Measurements from ENCODE around the gene ZNF516. TPM values are rescaled to one million over a fixed set of nuclear protein-coding genes. Genes with fewer than 3 reads are reported as not detected.

ZNF516 gene
- total and polyA plus RNA-seq, 2 of the 4 experiments (the other 2 are of a cell fraction), result 7.9 to 16.9 TPM

DNA sequence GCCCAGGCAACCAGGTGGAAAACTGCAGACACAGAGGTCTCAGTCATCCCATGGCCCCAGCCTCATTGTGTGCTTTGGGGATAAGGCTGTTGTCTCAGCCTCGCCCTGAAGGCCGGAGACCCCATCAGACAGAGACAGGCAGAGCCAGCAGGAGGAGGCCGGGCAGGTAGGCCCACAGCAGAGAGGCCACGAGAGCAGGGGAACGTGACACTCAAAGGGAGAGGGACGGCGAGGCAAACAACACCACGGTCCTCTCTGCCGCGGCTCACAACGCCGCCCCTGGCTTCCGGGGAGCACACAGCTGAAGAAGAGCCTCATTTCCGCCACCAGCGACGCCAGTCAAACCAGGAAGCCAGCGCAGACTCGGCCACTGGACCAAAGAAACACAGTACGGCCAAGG, 103.3 kb downstream of the ZNF516 start:
- no peak overlapping the region for H3K4ac ChIP-seq (ENCODE audit: low read depth, low read length)
- ChIA-PET CTCF (no interaction called here), POLR2A (ENCODE audit: unreplicated experiment) (no interaction called here)
- intact Hi-C loops (cut with micrococcal nuclease), result no loop called here
- H4K8ac ChIP-seq (ENCODE audit: low read depth in 2 of 2, low read length in 2 of 2), result no peak overlapping the region
- H4K20me1 ChIP-seq (ENCODE audit: insufficient read depth, low read length), result peaks cover 81% of the 10 kb centered on the region
- dilution Hi-C loops (cut with HindIII; ENCODE audit: low sequenced_read_pairs, unreplicated experiment), result no loop called here
- H3K9ac ChIP-seq (ENCODE audit: low read depth, low read length), result no peak overlapping the region
- H2AK5ac ChIP-seq (ENCODE audit: low read depth, low read length), result no peak overlapping the region
- peaks cover 42% of the 10 kb centered on the region for H3K9me1 ChIP-seq (ENCODE audit: insufficient read depth, low read length)
- no peak overlapping the region for H3K4me2 ChIP-seq (ENCODE audit: low read depth, low read length)
- 96% methylated on average over 17 of the region's 19 CpGs; no CpG with 5 or more reads in 1 of the 2 experiments for WGBS, 2 experiments (ENCODE audit: extremely low coverage in 2 of 2, insufficient read length in 1 of 2)
- H4K5ac ChIP-seq (ENCODE audit: low read depth, low read length), result no peak overlapping the region
- H3K4me3 ChIP-seq (ENCODE audit: insufficient read depth, low read depth, low read length), result no peak overlapping the region
- no peak overlapping the region for H2BK120ac ChIP-seq (ENCODE audit: low read depth, low read length)
- H3K27me3 ChIP-seq (ENCODE audit: control insufficient read depth, insufficient read depth, low read length), result no peaks in the 10 kb centered on the region
- DNase-seq (no peak), ATAC-seq (ENCODE audit: low read depth) (no peak)
- in situ Hi-C loops (cut with MboI; ENCODE audit: low sequenced_read_pairs), result no loop called here
- no peaks in the 10 kb centered on the region for H3K9me3 ChIP-seq (ENCODE audit: control insufficient read depth, insufficient read depth, low read length)
- H3K27ac ChIP-seq (ENCODE audit: insufficient read depth, low read length), result no peak overlapping the region
- H3K36me3 ChIP-seq (ENCODE audit: control insufficient read depth, insufficient read depth, low read length), result peaks cover 4% of the 10 kb centered on the region; the same call in 1 of the 2 replicates
- no peak overlapping the region for H3K56ac ChIP-seq (ENCODE audit: extremely low read depth, insufficient read depth, low read length)
- no peak overlapping the region for H2BK5ac ChIP-seq (ENCODE audit: low read depth, low read length, poor library complexity, severe bottlenecking)
- BruUV-seq (replicated peaks), result no TSS peak
- no peak overlapping the region for H3K23ac ChIP-seq (ENCODE audit: low read depth, low read length)
- H2BK20ac ChIP-seq (ENCODE audit: low read depth, low read length), result no peak overlapping the region
- no peak overlapping the region for H2AK9ac ChIP-seq (replicated peaks; ENCODE audit: low read depth, low read length, poor library complexity)
- no peak overlapping the region for H2AFZ ChIP-seq (replicated peaks; ENCODE audit: low read length, poor library complexity)
- TF ChIP-seq FOS (IDR thresholded peaks at IDR 0.05; ENCODE audit: low read depth, low read length) (no peak), POLR2A (IDR thresholded peaks at IDR 0.05; ENCODE audit: low read depth, low read length) (no peak), RFX5 (IDR thresholded peaks at IDR 0.05; ENCODE audit: low read depth, low read length) (no peak), CEBPB (IDR thresholded peaks at IDR 0.05; ENCODE audit: low read depth, low read length) (no peak), MXI1 (IDR thresholded peaks at IDR 0.05; ENCODE audit: borderline replicate concordance, low read depth, low read length) (no peak), NFE2L2 (IDR thresholded peaks at IDR 0.05; ENCODE audit: low read depth, low read length) (no peak), MAZ (IDR thresholded peaks at IDR 0.05; ENCODE audit: borderline replicate concordance, low read depth, low read length) (no peak), BHLHE40 (IDR thresholded peaks at IDR 0.05; ENCODE audit: low read depth, low read length) (no peak), RCOR1 (IDR thresholded peaks at IDR 0.05; ENCODE audit: insufficient replicate concordance, low read length) (no peak), CHD1 (IDR thresholded peaks at IDR 0.05; ENCODE audit: low read depth, low read length) (no peak), RAD21 (IDR thresholded peaks at IDR 0.05; ENCODE audit: low read length) (no peak), MAFK (IDR thresholded peaks at IDR 0.05; ENCODE audit: low read depth, low read length) (no peak), SMC3 (IDR thresholded peaks at IDR 0.05; ENCODE audit: low read depth, low read length) (no peak)
- TF ChIP-seq, protein P1, sequence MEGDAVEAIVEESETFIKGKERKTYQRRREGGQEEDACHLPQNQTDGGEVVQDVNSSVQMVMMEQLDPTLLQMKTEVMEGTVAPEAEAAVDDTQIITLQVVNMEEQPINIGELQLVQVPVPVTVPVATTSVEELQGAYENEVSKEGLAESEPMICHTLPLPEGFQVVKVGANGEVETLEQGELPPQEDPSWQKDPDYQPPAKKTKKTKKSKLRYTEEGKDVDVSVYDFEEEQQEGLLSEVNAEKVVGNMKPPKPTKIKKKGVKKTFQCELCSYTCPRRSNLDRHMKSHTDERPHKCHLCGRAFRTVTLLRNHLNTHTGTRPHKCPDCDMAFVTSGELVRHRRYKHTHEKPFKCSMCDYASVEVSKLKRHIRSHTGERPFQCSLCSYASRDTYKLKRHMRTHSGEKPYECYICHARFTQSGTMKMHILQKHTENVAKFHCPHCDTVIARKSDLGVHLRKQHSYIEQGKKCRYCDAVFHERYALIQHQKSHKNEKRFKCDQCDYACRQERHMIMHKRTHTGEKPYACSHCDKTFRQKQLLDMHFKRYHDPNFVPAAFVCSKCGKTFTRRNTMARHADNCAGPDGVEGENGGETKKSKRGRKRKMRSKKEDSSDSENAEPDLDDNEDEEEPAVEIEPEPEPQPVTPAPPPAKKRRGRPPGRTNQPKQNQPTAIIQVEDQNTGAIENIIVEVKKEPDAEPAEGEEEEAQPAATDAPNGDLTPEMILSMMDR (conservative IDR thresholded peaks at IDR 0.05; ENCODE audit: low read depth, low read length), result no peak
- TF ChIP-seq, protein P2, sequence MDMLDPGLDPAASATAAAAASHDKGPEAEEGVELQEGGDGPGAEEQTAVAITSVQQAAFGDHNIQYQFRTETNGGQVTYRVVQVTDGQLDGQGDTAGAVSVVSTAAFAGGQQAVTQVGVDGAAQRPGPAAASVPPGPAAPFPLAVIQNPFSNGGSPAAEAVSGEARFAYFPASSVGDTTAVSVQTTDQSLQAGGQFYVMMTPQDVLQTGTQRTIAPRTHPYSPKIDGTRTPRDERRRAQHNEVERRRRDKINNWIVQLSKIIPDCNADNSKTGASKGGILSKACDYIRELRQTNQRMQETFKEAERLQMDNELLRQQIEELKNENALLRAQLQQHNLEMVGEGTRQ (IDR thresholded peaks at IDR 0.05; ENCODE audit: low read depth, low read length), result no peak
- TF ChIP-seq, protein P3, sequence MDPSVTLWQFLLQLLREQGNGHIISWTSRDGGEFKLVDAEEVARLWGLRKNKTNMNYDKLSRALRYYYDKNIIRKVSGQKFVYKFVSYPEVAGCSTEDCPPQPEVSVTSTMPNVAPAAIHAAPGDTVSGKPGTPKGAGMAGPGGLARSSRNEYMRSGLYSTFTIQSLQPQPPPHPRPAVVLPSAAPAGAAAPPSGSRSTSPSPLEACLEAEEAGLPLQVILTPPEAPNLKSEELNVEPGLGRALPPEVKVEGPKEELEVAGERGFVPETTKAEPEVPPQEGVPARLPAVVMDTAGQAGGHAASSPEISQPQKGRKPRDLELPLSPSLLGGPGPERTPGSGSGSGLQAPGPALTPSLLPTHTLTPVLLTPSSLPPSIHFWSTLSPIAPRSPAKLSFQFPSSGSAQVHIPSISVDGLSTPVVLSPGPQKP (IDR thresholded peaks at IDR 0.05; ENCODE audit: borderline replicate concordance, low read depth, low read length), result no peak
- peaks cover 34 to 72% of the 10 kb centered on the region in 2 experiments for H3K79me1 ChIP-seq (ENCODE audit: low read depth in 1 of 2, low read length in 2 of 2)
- H2BK15ac ChIP-seq (ENCODE audit: low read depth, low read length), result no peak overlapping the region
- no peak overlapping the region for H3K18ac ChIP-seq (ENCODE audit: low read depth, low read length)
- peaks cover 18% of the 10 kb centered on the region for H3K4me1 ChIP-seq (ENCODE audit: control insufficient read depth, insufficient read depth, low read length)
- no peak overlapping the region for H4K91ac ChIP-seq (ENCODE audit: insufficient read depth, low read depth, low read length)
- H3K14ac ChIP-seq (replicated peaks; ENCODE audit: low read depth, low read length), result no peak overlapping the region
